HG02884 (cell line): Measurements from ENCODE around the gene STEEP1.

ENCODE experiments used
- ATAC-seq: cut with Tn5 transposase; IDR thresholded peaks from one replicate; pipeline ENCODE4 v1.9.1; 2021; ENCODE audit warnings: mild to moderate bottlenecking, moderate library complexity; ENCODE audit not compliant: unreplicated experiment

The STEEP1 gene

GRCh38 chrX:119565107-119565663, at the start of gene STEEP1:
Gene STEEP1, minus strand, starts transcription at chrX:119565409. Its CDS starts 54 bp downstream, at chrX:119565355.
- ATAC-seq, result peak; percentile 94

- ATAC-seq, result no peak
Observed at GRCh38 chrX:119614776-119615175, 49.6 kb upstream of the STEEP1 start.

GRCh38 chrX:119607018-119607389, 41.8 kb upstream of the STEEP1 start:
- ATAC-seq, result no peak

GRCh38 chrX:119606280-119607017, 41.2 kb upstream of the STEEP1 start, which contains the start of gene NKRF:
Gene NKRF, minus strand, starts transcription at chrX:119606424.
- ATAC-seq, result peak; percentile 84

- ATAC-seq, result peak; percentile 26
Observed at GRCh38 chrX:119605464-119606279, 40.5 kb upstream of the STEEP1 start.

- no peak for ATAC-seq
Observed at GRCh38 chrX:119604766-119605463, 39.7 kb upstream of the STEEP1 start.

- ATAC-seq, result no peak
Observed at GRCh38 chrX:119602701-119603255, 37.6 kb upstream of the STEEP1 start.

- no peak for ATAC-seq
Observed at GRCh38 chrX:119589810-119590209, 24.6 kb upstream of the STEEP1 start.

GRCh38 chrX:119583431-119584059, 18.3 kb upstream of the STEEP1 start:
- no peak for ATAC-seq

- ATAC-seq, result no peak
Observed at GRCh38 chrX:119579414-119579813, 14.2 kb upstream of the STEEP1 start.

GRCh38 chrX:119574394-119575266, 9.4 kb upstream of the STEEP1 start, which contains the start of gene UBE2A:
Gene UBE2A, plus strand, starts transcription at chrX:119574563. Its CDS starts 149 bp downstream, at chrX:119574712.
- peak; percentile 70 for ATAC-seq

- ATAC-seq, result peak; percentile 6
Observed at GRCh38 chrX:119573840-119574393, 8.7 kb upstream of the STEEP1 start.

GRCh38 chrX:119573222-119573621, 8.0 kb upstream of the STEEP1 start:
- ATAC-seq, result no peak

- ATAC-seq, result no peak
Observed at GRCh38 chrX:119570351-119570835, 5.2 kb upstream of the STEEP1 start.

GRCh38 chrX:119552508-119552907, 12.7 kb downstream of the STEEP1 start:
- no peak for ATAC-seq

- ATAC-seq, result peak; percentile 63
Observed at GRCh38 chrX:119549327-119550016, 15.7 kb downstream of the STEEP1 start.

- no peak for ATAC-seq
Observed at GRCh38 chrX:119541188-119541587, 24.0 kb downstream of the STEEP1 start.

- no peak for ATAC-seq
Observed at GRCh38 chrX:119539872-119540271, 25.3 kb downstream of the STEEP1 start.
